Gastroesophageal sphincter (tissue), 4 donors: ENCODE data around the gene TTC32. TPM values are rescaled to one million over a fixed set of nuclear protein-coding genes. Genes with fewer than 3 reads are reported as not detected.

Experiments used
- total RNA-seq, 4 donors: library from RNA; depleted of rRNA; stranded (reverse); fragments of >200 nt; gene quantifications; one replicate each; pipeline ENCODE4 v1.1.0, GENCODE V29; 2016

The TTC32 gene
- total RNA-seq, 4 donors from 2014 or later = 17.1 to 37.5 (median 17.9) TPM

Other genes starting within 250 kb of the TTC32 start
- gene WDR35, start 88.1 kb upstream of the TTC32 start, total RNA-seq = 10 to 100 TPM; 10.1 to 22.2 (median 17.7) TPM
- 1 to 10 TPM in 2 of 4 donors, under 1 TPM in 1, not detected in 1; 0.67 to 2.5 (median 1.0) TPM for gene MATN3, start 110.7 kb upstream of the TTC32 start, total RNA-seq
- gene LAPTM4A, start 149.6 kb upstream of the TTC32 start, total RNA-seq = 100 to 1,000 TPM; 143 to 234 (median 177) TPM